Measurements from ENCODE around the gene UBASH3B. TPM values are rescaled to one million over a fixed set of nuclear protein-coding genes. Genes with fewer than 3 reads are reported as not detected.

Gene UBASH3B
- total RNA-seq, 1 donor from 2014 or later, result 2.0 TPM

GRCh38 chr11:122671400-122671891 lies 15.9 kb downstream of the UBASH3B start:
- H4K20me1 ChIP-seq (ENCODE audit: low read depth), result no peaks in the 10 kb centered on the region
- Mint-ChIP-seq H3K27ac (no peak overlapping the region), H3K4me3 (no peak overlapping the region), H3K36me3 (peaks cover 6% of the 10 kb centered on the region), H3K9me3 (peaks cover 4% of the 10 kb centered on the region), H3K27me3 (ENCODE audit: insufficient read depth, low read depth) (peaks cover 6% of the 10 kb centered on the region), H3K4me1 (peaks cover 13% of the 10 kb centered on the region)
- no peaks in the 10 kb centered on the region for H3K36me3 ChIP-seq
- DNase-seq (ENCODE audit: low spot score), result no peak
- H3K4me1 ChIP-seq, result no peaks in the 10 kb centered on the region
- no peaks in the 10 kb centered on the region for H3K27me3 ChIP-seq
- TF ChIP-seq EZH2 (IDR thresholded peaks at IDR 0.05) (no peak), EZH2phosphoT487 (IDR thresholded peaks at IDR 0.05) (no peak)
- TF ChIP-seq, protein P1, sequence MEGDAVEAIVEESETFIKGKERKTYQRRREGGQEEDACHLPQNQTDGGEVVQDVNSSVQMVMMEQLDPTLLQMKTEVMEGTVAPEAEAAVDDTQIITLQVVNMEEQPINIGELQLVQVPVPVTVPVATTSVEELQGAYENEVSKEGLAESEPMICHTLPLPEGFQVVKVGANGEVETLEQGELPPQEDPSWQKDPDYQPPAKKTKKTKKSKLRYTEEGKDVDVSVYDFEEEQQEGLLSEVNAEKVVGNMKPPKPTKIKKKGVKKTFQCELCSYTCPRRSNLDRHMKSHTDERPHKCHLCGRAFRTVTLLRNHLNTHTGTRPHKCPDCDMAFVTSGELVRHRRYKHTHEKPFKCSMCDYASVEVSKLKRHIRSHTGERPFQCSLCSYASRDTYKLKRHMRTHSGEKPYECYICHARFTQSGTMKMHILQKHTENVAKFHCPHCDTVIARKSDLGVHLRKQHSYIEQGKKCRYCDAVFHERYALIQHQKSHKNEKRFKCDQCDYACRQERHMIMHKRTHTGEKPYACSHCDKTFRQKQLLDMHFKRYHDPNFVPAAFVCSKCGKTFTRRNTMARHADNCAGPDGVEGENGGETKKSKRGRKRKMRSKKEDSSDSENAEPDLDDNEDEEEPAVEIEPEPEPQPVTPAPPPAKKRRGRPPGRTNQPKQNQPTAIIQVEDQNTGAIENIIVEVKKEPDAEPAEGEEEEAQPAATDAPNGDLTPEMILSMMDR (IDR thresholded peaks at IDR 0.05), result no peak
- no peak overlapping the region for H3K4me2 ChIP-seq
- no peaks in the 10 kb centered on the region for H3K79me2 ChIP-seq (ENCODE audit: low read depth)
- H3K9me3 ChIP-seq (ENCODE audit: low read depth), result no peaks in the 10 kb centered on the region
- H3K4me3 ChIP-seq, result no peak overlapping the region
- no peak overlapping the region for H3K27ac ChIP-seq
- no peak overlapping the region for H2AFZ ChIP-seq (replicated peaks)
- H3K9ac ChIP-seq, result no peak overlapping the region
- H3F3A ChIP-seq (ENCODE audit: low read depth), result no peaks in the 10 kb centered on the region

GRCh38 chr11:122672892-122673291 lies 17.4 kb downstream of the UBASH3B start:
- Histone ChIP-seq H3K4me2 (no peak overlapping the region), H3K4me3 (no peak overlapping the region), H3K4me1 (no peaks in the 10 kb centered on the region), H3K27ac (no peak overlapping the region), H3F3A (ENCODE audit: low read depth) (no peaks in the 10 kb centered on the region), H3K27me3 (no peaks in the 10 kb centered on the region), H2AFZ (replicated peaks) (no peak overlapping the region), H3K36me3 (no peaks in the 10 kb centered on the region), H3K79me2 (ENCODE audit: low read depth) (no peaks in the 10 kb centered on the region), H4K20me1 (ENCODE audit: low read depth) (no peaks in the 10 kb centered on the region), H3K9me3 (ENCODE audit: low read depth) (no peaks in the 10 kb centered on the region), H3K9ac (no peak overlapping the region)
- peaks cover 6% of the 10 kb centered on the region for H3K27me3 Mint-ChIP-seq (ENCODE audit: insufficient read depth, low read depth)
- TF ChIP-seq EZH2 (IDR thresholded peaks at IDR 0.05) (no peak), EZH2phosphoT487 (IDR thresholded peaks at IDR 0.05) (no peak)
- TF ChIP-seq, protein P1 (IDR thresholded peaks at IDR 0.05), result no peak
- no peak overlapping the region for H3K4me3 Mint-ChIP-seq
- peak overlapping the region; percentile 87 for H3K27ac Mint-ChIP-seq
- peaks cover 4% of the 10 kb centered on the region for H3K9me3 Mint-ChIP-seq
- no peak for DNase-seq (ENCODE audit: low spot score)
- H3K36me3 Mint-ChIP-seq, result peaks cover 6% of the 10 kb centered on the region
- H3K4me1 Mint-ChIP-seq, result peaks cover 13% of the 10 kb centered on the region

GRCh38 chr11:122673701-122674100 lies 18.2 kb downstream of the UBASH3B start:
- no peak overlapping the region for H3K27ac ChIP-seq
- Mint-ChIP-seq H3K27ac (no peak overlapping the region), H3K4me3 (no peak overlapping the region), H3K4me1 (peaks cover 13% of the 10 kb centered on the region), H3K36me3 (peaks cover 6% of the 10 kb centered on the region), H3K27me3 (ENCODE audit: insufficient read depth, low read depth) (peaks cover 6% of the 10 kb centered on the region), H3K9me3 (peaks cover 4% of the 10 kb centered on the region)
- H3K9ac ChIP-seq, result no peak overlapping the region
- no peak overlapping the region for H3K4me3 ChIP-seq
- H2AFZ ChIP-seq (replicated peaks), result no peak overlapping the region
- H3K9me3 ChIP-seq (ENCODE audit: low read depth), result no peaks in the 10 kb centered on the region
- H3K4me2 ChIP-seq, result no peak overlapping the region
- TF ChIP-seq EZH2phosphoT487 (IDR thresholded peaks at IDR 0.05), result no peak
- TF ChIP-seq, protein P1 (IDR thresholded peaks at IDR 0.05), result no peak
- TF ChIP-seq EZH2 (IDR thresholded peaks at IDR 0.05), result no peak
- no peaks in the 10 kb centered on the region for H3K27me3 ChIP-seq
- no peaks in the 10 kb centered on the region for H4K20me1 ChIP-seq (ENCODE audit: low read depth)
- DNase-seq (ENCODE audit: low spot score), result no peak
- H3F3A ChIP-seq (ENCODE audit: low read depth), result no peaks in the 10 kb centered on the region
- H3K36me3 ChIP-seq, result no peaks in the 10 kb centered on the region
- no peaks in the 10 kb centered on the region for H3K4me1 ChIP-seq
- no peaks in the 10 kb centered on the region for H3K79me2 ChIP-seq (ENCODE audit: low read depth)

Data from neural progenitor cell (in vitro differentiated cells).